ENCODE measurements around the gene MLLT11.

The MLLT11 gene

DNA sequence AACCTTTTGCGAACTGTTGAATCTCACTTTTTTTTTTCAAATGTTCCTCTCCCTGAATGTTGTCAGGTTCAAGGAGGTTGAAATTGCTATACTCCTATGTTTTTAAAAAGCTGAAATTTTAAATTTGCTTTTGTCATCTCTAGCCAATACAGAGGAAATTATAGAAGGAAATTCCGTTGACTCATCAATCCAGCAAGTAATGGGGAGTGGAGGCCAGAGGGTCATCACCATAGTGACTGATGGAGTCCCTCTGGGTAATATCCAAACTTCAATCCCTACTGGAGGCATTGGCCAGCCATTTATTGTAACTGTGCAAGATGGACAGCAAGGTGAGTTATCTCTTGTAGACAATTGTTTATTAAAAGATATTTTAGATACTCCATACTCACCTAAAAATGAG is 46.7 kb downstream of the MLLT11 start:
- Histone ChIP-seq H3K27ac (ENCODE audit: low read depth, low read length) (no peak overlapping the region), H3K4me3 (ENCODE audit: insufficient read depth, low read length, poor library complexity, severe bottlenecking) (no peak overlapping the region), H3K27me3 (ENCODE audit: low read length) (no peaks in the 10 kb centered on the region), H3K36me3 (ENCODE audit: low read length) (no peaks in the 10 kb centered on the region), H3K79me2 (ENCODE audit: insufficient read depth, low read length) (no peaks in the 10 kb centered on the region), H2AFZ (ENCODE audit: low read depth, low read length, severe bottlenecking) (no peak overlapping the region), H3K9me2 (replicated peaks; ENCODE audit: insufficient read depth, low read length) (no peaks in the 10 kb centered on the region), H4K20me1 (ENCODE audit: low read depth, low read length) (no peaks in the 10 kb centered on the region), H3K9ac (ENCODE audit: low read length) (no peak overlapping the region), H3K9me3 (ENCODE audit: insufficient read depth, low read length) (no peaks in the 10 kb centered on the region), H3K4me2 (ENCODE audit: low read depth, low read length, poor library complexity, severe bottlenecking) (no peak overlapping the region), H3F3A (ENCODE audit: insufficient read depth) (no peaks in the 10 kb centered on the region)
- TF ChIP-seq EZH2phosphoT487 (conservative IDR thresholded peaks at IDR 0.05; ENCODE audit: low read length) = no peak
- TF ChIP-seq, protein P1, sequence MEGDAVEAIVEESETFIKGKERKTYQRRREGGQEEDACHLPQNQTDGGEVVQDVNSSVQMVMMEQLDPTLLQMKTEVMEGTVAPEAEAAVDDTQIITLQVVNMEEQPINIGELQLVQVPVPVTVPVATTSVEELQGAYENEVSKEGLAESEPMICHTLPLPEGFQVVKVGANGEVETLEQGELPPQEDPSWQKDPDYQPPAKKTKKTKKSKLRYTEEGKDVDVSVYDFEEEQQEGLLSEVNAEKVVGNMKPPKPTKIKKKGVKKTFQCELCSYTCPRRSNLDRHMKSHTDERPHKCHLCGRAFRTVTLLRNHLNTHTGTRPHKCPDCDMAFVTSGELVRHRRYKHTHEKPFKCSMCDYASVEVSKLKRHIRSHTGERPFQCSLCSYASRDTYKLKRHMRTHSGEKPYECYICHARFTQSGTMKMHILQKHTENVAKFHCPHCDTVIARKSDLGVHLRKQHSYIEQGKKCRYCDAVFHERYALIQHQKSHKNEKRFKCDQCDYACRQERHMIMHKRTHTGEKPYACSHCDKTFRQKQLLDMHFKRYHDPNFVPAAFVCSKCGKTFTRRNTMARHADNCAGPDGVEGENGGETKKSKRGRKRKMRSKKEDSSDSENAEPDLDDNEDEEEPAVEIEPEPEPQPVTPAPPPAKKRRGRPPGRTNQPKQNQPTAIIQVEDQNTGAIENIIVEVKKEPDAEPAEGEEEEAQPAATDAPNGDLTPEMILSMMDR (IDR thresholded peaks at IDR 0.05; ENCODE audit: insufficient read depth, low read length, poor library complexity, severe bottlenecking) = no peak

DNA sequence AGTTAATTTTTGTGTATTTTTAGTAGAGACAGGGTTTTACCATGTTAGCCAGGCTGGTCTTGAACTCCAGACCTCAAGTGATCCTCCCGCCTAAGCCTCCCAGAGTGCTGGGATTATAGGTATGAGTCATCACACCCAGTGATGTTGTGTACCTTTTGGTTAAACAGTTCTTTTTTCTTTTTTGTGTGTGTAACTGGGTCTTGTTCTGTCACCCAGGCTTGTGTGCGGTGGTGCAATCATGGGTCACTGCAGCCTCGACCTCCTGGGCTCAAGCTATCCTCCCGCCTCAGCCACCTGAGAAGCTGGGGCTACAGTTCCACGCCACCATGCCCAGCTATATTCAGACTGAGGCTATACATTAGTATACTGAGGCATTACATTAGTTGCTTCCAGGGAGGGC is 48.1 kb downstream of the MLLT11 start:
- Histone ChIP-seq H3K9ac (ENCODE audit: low read length) (no peak overlapping the region), H2AFZ (ENCODE audit: low read depth, low read length, severe bottlenecking) (no peak overlapping the region), H3K4me2 (ENCODE audit: low read depth, low read length, poor library complexity, severe bottlenecking) (no peak overlapping the region), H3K79me2 (ENCODE audit: insufficient read depth, low read length) (no peaks in the 10 kb centered on the region), H3K36me3 (ENCODE audit: low read length) (no peaks in the 10 kb centered on the region), H3K9me3 (ENCODE audit: insufficient read depth, low read length) (no peaks in the 10 kb centered on the region), H3K27ac (ENCODE audit: low read depth, low read length) (no peak overlapping the region), H3K4me3 (ENCODE audit: insufficient read depth, low read length, poor library complexity, severe bottlenecking) (no peak overlapping the region), H4K20me1 (ENCODE audit: low read depth, low read length) (no peaks in the 10 kb centered on the region), H3F3A (ENCODE audit: insufficient read depth) (no peaks in the 10 kb centered on the region), H3K9me2 (replicated peaks; ENCODE audit: insufficient read depth, low read length) (no peaks in the 10 kb centered on the region), H3K27me3 (ENCODE audit: low read length) (no peaks in the 10 kb centered on the region)
- TF ChIP-seq, protein P1 (IDR thresholded peaks at IDR 0.05; ENCODE audit: insufficient read depth, low read length, poor library complexity, severe bottlenecking) = no peak
- no peak for TF ChIP-seq EZH2phosphoT487 (conservative IDR thresholded peaks at IDR 0.05; ENCODE audit: low read length)

DNA sequence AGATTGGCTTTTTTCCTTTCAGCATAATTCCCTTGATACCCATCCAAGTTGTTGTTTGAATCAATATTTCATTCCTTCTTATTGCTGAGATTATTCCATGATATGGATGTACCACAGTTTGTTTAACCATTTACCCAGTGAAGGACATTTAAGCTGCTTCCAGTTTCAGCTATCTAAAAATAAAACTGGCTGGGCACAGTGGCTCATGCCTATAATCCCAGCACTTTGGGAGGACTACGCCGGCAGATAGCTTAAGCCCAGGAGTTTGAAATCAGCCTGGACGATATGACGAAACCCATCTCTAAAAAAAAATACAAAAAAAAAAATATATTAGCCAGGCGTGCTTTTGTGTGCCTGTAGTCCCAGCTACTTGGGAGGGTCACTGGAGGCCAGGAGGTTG is 53.7 kb downstream of the MLLT11 start:
- no peaks in the 10 kb centered on the region for H3K9me3 ChIP-seq (ENCODE audit: insufficient read depth, low read length)
- H3K9me2 ChIP-seq (replicated peaks; ENCODE audit: insufficient read depth, low read length) = no peaks in the 10 kb centered on the region
- H4K20me1 ChIP-seq (ENCODE audit: low read depth, low read length) = no peaks in the 10 kb centered on the region
- H2AFZ ChIP-seq (ENCODE audit: low read depth, low read length, severe bottlenecking) = no peak overlapping the region
- H3K27me3 ChIP-seq (ENCODE audit: low read length) = no peaks in the 10 kb centered on the region
- no peaks in the 10 kb centered on the region for H3F3A ChIP-seq (ENCODE audit: insufficient read depth)
- no peak for TF ChIP-seq EZH2phosphoT487 (conservative IDR thresholded peaks at IDR 0.05; ENCODE audit: low read length)
- TF ChIP-seq, protein P1 (IDR thresholded peaks at IDR 0.05; ENCODE audit: insufficient read depth, low read length, poor library complexity, severe bottlenecking) = no peak
- no peaks in the 10 kb centered on the region for H3K36me3 ChIP-seq (ENCODE audit: low read length)
- no peak overlapping the region for H3K4me2 ChIP-seq (ENCODE audit: low read depth, low read length, poor library complexity, severe bottlenecking)
- H3K79me2 ChIP-seq (ENCODE audit: insufficient read depth, low read length) = no peaks in the 10 kb centered on the region
- H3K4me3 ChIP-seq (ENCODE audit: insufficient read depth, low read length, poor library complexity, severe bottlenecking) = no peak overlapping the region
- H3K9ac ChIP-seq (ENCODE audit: low read length) = no peak overlapping the region
- H3K27ac ChIP-seq (ENCODE audit: low read depth, low read length) = no peak overlapping the region
